Adipocyte (in vitro differentiated cells): ENCODE measurements around the gene OR14I1.

Source experiments
- DNase-seq: peaks from one replicate; pipeline ENCODE4 v3.0.0-alpha.2; 2015; ENCODE audit warnings: low read depth
- H3K27me3 ChIP-seq: replicated peaks from 2 replicates; pipeline ENCODE4 v1.7.0; 2013; ENCODE audit warnings: mild to moderate bottlenecking, low read length, moderate library complexity; ENCODE audit not compliant: control insufficient read depth, insufficient read depth
- H3K36me3 ChIP-seq: 2 replicates; pipeline ENCODE4 v1.7.0; 2013; ENCODE audit warnings: low read length, mild to moderate bottlenecking, moderate library complexity; ENCODE audit not compliant: control insufficient read depth, insufficient read depth, severe bottlenecking
- H3K4me1 ChIP-seq: 2 replicates; pipeline ENCODE4 v1.7.0; 2013; ENCODE audit warnings: mild to moderate bottlenecking, low read length, moderate library complexity; ENCODE audit not compliant: control insufficient read depth, insufficient read depth
- H3K4me3 ChIP-seq: 2 replicates; pipeline ENCODE4 v1.7.0; 2013; ENCODE audit warnings: mild to moderate bottlenecking, low read length, moderate library complexity
- H3K9ac ChIP-seq: 2 replicates; pipeline ENCODE4 v1.7.0; 2013; ENCODE audit warnings: mild to moderate bottlenecking, low read length, moderate library complexity
- H3K9me3 ChIP-seq: 2 replicates; pipeline ENCODE4 v1.7.0; 2013; ENCODE audit warnings: mild to moderate bottlenecking, low read length, moderate library complexity; ENCODE audit not compliant: control insufficient read depth

The OR14I1 gene

GRCh38 chr1:248702714-248703113 lies at the start of gene OR14I1:
OR14I1 (minus strand) TSS chr1:248702766.
- H3K27me3 ChIP-seq: no peaks in the 10 kb centered on the region
- H3K9ac ChIP-seq: no peak within 1 kb of the TSS
- H3K9me3 ChIP-seq: no peaks in the 10 kb centered on the region
- no peak for DNase-seq
- H3K36me3 ChIP-seq: no peaks in the 10 kb centered on the region
- no peaks in the 10 kb centered on the region for H3K4me1 ChIP-seq
- no peak within 1 kb of the TSS for H3K4me3 ChIP-seq

DNA sequence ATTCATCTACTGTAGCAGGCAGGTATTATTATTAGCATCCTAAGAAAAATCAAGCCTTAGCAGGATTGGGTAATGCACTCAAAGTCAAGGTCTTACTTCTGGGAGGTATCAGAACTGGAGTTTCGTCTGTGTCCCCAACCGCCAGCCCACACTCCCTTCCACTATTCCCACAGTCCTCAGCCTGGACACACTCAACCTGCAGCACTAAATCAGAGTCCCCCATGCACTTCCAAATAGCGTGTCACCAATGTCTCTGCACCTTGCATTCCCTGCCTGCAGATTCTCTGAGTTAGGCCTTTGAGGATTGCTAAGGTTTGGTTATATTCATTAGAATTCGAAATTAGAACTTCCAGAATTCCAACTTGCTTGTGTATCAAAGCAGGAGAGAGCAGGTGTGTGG lies 49.1 kb upstream of the OR14I1 start:
- Histone ChIP-seq H3K9me3 (no peaks in the 10 kb centered on the region), H3K4me1 (no peaks in the 10 kb centered on the region)

DNA sequence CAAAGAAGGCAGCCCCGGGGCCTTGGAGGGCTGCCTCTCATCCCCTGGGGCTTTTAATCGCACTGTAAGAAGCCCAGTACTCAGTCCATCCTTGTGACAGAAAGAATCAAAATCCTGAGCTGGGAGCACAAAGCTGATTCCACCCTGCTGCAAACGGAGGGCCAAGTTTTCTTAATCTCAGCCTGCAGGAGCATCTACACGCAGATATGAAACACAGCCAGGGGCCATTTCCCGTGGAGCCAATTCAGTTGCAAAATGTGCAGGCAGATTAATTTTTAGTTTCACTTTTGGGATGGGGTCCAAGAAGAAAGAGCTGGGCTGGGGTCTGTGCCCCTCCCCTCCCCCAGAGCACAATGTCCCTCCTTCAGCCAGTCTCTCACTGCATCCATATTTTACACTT lies 48.6 kb upstream of the OR14I1 start:
- H3K4me1 ChIP-seq: no peaks in the 10 kb centered on the region
- H3K9me3 ChIP-seq: no peaks in the 10 kb centered on the region
- H3K36me3 ChIP-seq: no peaks in the 10 kb centered on the region
- H3K27me3 ChIP-seq: no peaks in the 10 kb centered on the region
- H3K9ac ChIP-seq: no peak overlapping the region
- H3K4me3 ChIP-seq: no peak overlapping the region
- DNase-seq: no peak

More for the DNA sequence above, 49.1 kb upstream of the OR14I1 start:
- no peaks in the 10 kb centered on the region for H3K36me3 ChIP-seq
- H3K4me3 ChIP-seq: no peak overlapping the region
- H3K27me3 ChIP-seq: no peaks in the 10 kb centered on the region
- H3K9ac ChIP-seq: no peak overlapping the region
- no peak for DNase-seq

DNA sequence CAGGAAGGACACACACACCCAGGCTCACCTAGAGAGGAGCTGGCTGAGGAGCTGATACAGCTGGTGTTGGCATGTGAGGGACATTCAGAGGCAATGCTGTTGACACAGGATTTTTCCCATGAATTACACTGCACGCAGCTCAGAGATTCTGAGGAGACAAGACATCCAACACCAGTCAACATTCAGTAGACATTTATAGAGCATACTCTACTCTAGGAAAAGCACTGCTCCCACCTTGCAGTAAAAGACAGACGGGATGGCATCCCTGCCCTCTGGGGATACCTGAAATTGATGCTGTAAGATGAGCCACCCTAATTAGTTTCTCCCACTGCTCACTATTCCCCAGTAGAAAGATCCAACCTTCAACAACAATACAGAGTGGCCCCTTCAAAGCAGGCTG lies 47.9 kb upstream of the OR14I1 start:
- H3K4me3 ChIP-seq: no peak overlapping the region
- no peaks in the 10 kb centered on the region for H3K9me3 ChIP-seq
- H3K36me3 ChIP-seq: no peaks in the 10 kb centered on the region
- no peak for DNase-seq
- no peaks in the 10 kb centered on the region for H3K4me1 ChIP-seq
- no peaks in the 10 kb centered on the region for H3K27me3 ChIP-seq
- no peak overlapping the region for H3K9ac ChIP-seq

DNA sequence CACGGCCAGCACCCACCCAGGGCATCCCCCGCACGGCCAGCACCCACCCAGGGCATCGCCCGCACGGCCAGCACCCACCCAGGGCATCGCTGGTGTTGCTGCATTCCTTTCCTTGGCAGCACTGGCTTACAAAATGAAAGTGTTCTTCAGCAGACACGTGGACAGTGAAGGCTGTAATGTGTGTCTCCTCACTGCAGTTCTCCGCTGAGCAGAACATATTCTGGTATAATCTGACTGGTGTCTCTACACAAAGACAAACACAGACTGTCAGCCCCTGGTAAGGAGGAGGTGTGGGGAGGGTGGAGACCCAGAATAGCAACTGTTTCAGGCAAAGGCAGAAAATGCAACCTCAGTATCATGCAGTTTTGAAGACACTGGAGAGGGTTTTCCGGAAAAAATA lies 45.6 kb upstream of the OR14I1 start:
- DNase-seq: no peak
- Histone ChIP-seq H3K4me3 (no peak overlapping the region), H3K4me1 (no peaks in the 10 kb centered on the region), H3K36me3 (no peaks in the 10 kb centered on the region), H3K27me3 (no peaks in the 10 kb centered on the region), H3K9me3 (no peaks in the 10 kb centered on the region), H3K9ac (no peak overlapping the region)

DNA sequence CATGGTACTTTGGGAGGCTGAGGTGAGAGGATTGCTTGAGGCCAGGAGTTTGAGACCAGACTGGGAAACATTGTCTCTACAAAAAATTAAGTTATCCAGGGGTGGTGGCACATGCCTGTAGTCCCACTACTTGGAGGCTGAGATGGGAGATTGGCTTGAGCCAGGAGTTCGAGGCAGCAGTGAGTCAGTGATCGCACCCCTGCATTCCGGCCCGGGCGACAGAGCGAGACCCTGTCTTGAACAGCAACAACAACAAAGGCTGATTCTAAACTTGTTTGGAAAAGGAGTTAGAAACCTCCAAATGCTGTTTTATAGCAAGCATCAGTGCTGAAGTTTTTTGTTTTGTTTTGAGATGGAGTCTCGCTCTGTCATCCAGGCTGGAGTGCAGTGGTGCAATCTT lies 38.3 kb upstream of the OR14I1 start:
- no peaks in the 10 kb centered on the region for H3K9me3 ChIP-seq
- no peak overlapping the region for H3K9ac ChIP-seq
- no peaks in the 10 kb centered on the region for H3K4me1 ChIP-seq
- H3K4me3 ChIP-seq: no peak overlapping the region
- DNase-seq: no peak
- H3K27me3 ChIP-seq: no peaks in the 10 kb centered on the region
- no peaks in the 10 kb centered on the region for H3K36me3 ChIP-seq

DNA sequence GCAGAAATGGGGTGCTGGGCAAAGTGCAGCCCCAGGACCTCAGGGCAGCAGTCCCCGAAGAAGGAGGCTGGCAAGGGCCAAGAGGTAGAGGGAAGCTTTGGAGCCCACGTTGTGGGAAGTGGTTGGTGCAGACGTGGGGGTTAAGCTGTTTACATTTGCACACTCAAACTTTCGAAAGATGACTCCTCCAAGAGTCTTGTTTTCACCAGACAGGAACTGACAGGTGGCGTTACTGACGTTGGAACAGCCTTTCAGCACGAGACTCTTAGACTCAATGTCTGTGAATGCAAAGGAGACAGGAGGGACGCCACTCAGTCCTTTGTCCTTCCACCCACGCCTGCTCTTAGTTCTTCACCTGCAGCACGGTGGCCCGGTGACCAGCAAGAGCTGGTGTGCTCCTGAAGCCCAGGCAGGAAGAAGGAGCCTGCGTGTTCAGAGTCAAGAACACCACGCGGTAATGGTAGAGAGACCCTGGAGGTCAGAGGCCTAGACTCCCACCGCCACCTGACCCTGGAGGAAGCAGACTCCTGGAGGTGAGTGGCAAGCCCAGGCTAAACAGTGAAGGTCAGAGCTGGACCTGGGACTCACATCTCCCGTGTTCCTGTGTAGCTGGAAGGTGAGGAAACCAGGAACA lies 37.1 kb upstream of the OR14I1 start:
- Histone ChIP-seq H3K27me3 (no peaks in the 10 kb centered on the region), H3K4me3 (no peak overlapping the region), H3K9ac (no peak overlapping the region), H3K4me1 (no peaks in the 10 kb centered on the region), H3K36me3 (no peaks in the 10 kb centered on the region), H3K9me3 (no peaks in the 10 kb centered on the region)
- no peak for DNase-seq

DNA sequence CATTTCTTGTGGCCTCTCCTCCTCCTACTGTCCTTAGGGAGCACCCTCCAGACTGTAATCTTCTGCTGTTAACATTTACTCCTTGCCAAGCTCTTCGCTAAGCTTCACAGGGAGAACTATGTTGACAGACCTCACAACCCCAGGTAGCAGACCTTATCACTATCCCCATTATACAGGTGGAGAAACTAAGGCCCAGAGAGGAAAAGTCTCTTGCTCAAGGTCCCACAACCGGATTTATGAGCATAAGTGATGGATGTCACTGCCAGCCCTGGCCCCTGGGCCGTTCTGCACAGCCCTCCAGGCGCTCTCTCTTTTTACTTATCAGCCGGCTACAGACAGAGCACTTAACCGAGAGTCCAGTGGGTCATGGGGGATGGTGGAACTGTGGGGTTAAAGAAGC lies 34.9 kb upstream of the OR14I1 start:
- Histone ChIP-seq H3K9me3 (no peaks in the 10 kb centered on the region), H3K4me1 (no peaks in the 10 kb centered on the region), H3K4me3 (no peak overlapping the region), H3K27me3 (no peaks in the 10 kb centered on the region), H3K36me3 (no peaks in the 10 kb centered on the region), H3K9ac (no peak overlapping the region)
- no peak for DNase-seq

DNA sequence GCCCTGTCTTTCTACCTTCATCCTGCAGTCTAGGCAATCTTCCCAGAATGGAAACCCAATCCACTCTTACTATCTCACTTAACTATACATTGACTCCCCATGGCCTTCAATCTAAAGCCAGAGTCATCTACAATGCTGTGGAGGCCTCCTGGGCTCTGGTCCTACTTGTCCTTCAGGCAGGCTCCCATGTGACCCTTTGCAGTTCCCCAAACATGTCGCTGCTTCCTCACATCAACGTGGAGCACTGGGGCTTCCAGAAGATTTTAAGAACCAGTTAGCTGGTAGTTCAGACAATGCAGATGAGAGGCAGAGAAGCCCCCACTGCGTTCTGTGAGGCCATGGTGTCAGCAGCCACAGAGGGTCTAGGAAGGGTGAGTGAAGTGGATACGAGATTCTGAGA lies 34.4 kb upstream of the OR14I1 start:
- Histone ChIP-seq H3K4me1 (no peaks in the 10 kb centered on the region), H3K36me3 (no peaks in the 10 kb centered on the region), H3K27me3 (no peaks in the 10 kb centered on the region), H3K9me3 (no peaks in the 10 kb centered on the region), H3K4me3 (no peak overlapping the region), H3K9ac (no peak overlapping the region)
- no peak for DNase-seq

- Histone ChIP-seq H3K4me3 (no peak overlapping the region), H3K36me3 (no peaks in the 10 kb centered on the region), H3K9me3 (no peaks in the 10 kb centered on the region), H3K27me3 (no peaks in the 10 kb centered on the region), H3K4me1 (no peaks in the 10 kb centered on the region), H3K9ac (no peak overlapping the region)
- DNase-seq: no peak
These were observed 31.0 kb upstream of the OR14I1 start for GRCh38 chr1:248733566-248733965.

DNA sequence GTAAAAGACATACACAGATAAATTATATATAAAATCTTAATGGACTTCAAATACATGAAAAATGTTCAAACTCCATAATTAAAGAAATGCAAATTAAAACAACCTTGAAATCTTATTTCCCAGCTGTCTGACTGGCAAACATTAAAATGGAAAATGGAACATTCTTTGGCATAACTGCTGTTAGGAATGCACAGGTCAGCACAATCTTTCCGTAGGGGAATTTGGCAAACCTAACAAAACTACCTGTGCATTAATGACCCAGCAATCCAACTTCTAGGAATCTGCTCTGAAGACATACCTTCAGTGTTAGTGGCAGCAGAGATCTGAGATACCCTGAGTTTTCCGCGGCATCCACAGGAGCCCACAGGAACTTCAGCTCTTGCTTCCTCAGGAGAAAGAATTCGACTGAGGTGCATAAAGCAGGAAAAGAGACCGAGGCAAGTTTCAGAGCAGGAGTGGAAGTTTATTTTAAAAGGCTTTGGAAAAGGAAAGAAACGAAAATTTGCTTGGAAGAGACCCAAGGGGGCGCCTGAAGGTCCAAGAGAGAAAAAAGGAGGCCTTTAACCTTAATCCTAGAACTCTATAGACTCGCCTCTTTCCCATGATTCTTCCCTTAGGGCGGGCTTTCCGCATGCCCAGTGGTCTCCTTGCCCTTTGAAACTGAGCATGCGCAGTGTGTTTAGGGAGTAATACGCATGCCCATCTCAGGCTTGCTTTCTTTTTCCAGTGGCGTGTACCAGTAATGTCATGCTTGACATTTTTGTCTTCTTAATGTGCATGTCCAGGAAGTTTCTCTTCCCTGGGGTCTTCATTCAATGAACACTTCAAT lies 28.2 kb upstream of the OR14I1 start:
- H3K27me3 ChIP-seq: no peaks in the 10 kb centered on the region
- no peak for DNase-seq
- H3K9me3 ChIP-seq: no peaks in the 10 kb centered on the region
- H3K4me1 ChIP-seq: no peaks in the 10 kb centered on the region
- no peak overlapping the region for H3K9ac ChIP-seq
- no peak overlapping the region for H3K4me3 ChIP-seq
- H3K36me3 ChIP-seq: no peaks in the 10 kb centered on the region
